Liver (tissue), 9 donors: ENCODE data around the gene PLA2G6. TPM values are rescaled to one million over a fixed set of nuclear protein-coding genes. Genes with fewer than 3 reads are reported as not detected.

Source experiments
- DNase-seq: peaks from one replicate; pipeline ENCODE4 v3.0.0-alpha.2; 2017; ENCODE audit warnings: low spot score
- H3K27ac ChIP-seq, 2 donors: one replicate each; pipeline ENCODE4 v1.7.0; 2013; ENCODE audit warnings: inconsistent platforms in 2 of 2, low read length in 2 of 2, control low read depth in 1 of 2, low read depth in 1 of 2, mild to moderate bottlenecking in 1 of 2
- H3K27me3 ChIP-seq, 4 donors: one replicate each; pipeline versions ENCODE4 v1.6.1 to v1.7.0; 2013; ENCODE audit warnings: low read length in 3 of 4, inconsistent platforms in 1 of 4, mild to moderate bottlenecking in 1 of 4, moderate library complexity in 1 of 4; ENCODE audit not compliant: control insufficient read depth in 4 of 4, insufficient read depth in 4 of 4
- H3K36me3 ChIP-seq, 4 donors: one replicate each; pipeline versions ENCODE4 v1.6.1 to v1.7.0; 2013; ENCODE audit warnings: low read length in 3 of 4, mild to moderate bottlenecking in 3 of 4, low read depth in 1 of 4, moderate library complexity in 1 of 4; ENCODE audit not compliant: control insufficient read depth in 4 of 4, insufficient read depth in 3 of 4
- H3K4me1 ChIP-seq, 4 donors: one replicate each; pipeline versions ENCODE4 v1.6.1 to v1.7.0; 2013; ENCODE audit warnings: low read length in 3 of 4, mild to moderate bottlenecking in 3 of 4, moderate library complexity in 1 of 4; ENCODE audit not compliant: control insufficient read depth in 4 of 4, insufficient read depth in 4 of 4
- H3K4me3 ChIP-seq, 3 donors: one replicate each; pipeline versions ENCODE4 v1.6.1 to v1.7.0; 2013; ENCODE audit warnings: low read length in 3 of 3, control low read depth in 1 of 3, low read depth in 1 of 3, mild to moderate bottlenecking in 1 of 3
- H3K9ac ChIP-seq, 2 donors: one replicate each; pipeline ENCODE4 v1.7.0; 2013; ENCODE audit warnings: low read length in 2 of 2, mild to moderate bottlenecking in 2 of 2, moderate library complexity in 2 of 2, control low read depth in 1 of 2, low read depth in 1 of 2
- H3K9me3 ChIP-seq, 4 donors: one replicate each; pipeline versions ENCODE4 v1.6.1 to v1.7.0; 2013; ENCODE audit warnings: low read length in 3 of 4; ENCODE audit not compliant: control insufficient read depth in 4 of 4
- EGR1 ChIP-seq, 2 donors: IDR thresholded peaks; 2 replicates each; pipeline ENCODE4 v1.6.1; 2016 to 2018; ENCODE audit warnings: antibody characterized with exemption in 2 of 2, low read depth in 2 of 2
- FOXA1 ChIP-seq: IDR thresholded peaks from 2 replicates; pipeline ENCODE4 v1.6.1; 2016; ENCODE audit warnings: antibody characterized with exemption
- FOXA2 ChIP-seq: IDR thresholded peaks from 2 replicates; pipeline ENCODE4 v1.6.1; 2016; ENCODE audit warnings: antibody characterized with exemption
- GABPA ChIP-seq, 2 donors: IDR thresholded peaks in 1 of 2; conservative IDR thresholded peaks in 1 of 2; 2 replicates each; pipeline ENCODE4 v1.6.1; 2016; ENCODE audit warnings: antibody characterized with exemption in 2 of 2, mild to moderate bottlenecking in 1 of 2, moderate library complexity in 1 of 2
- HNF4A ChIP-seq, 2 donors: conservative IDR thresholded peaks; 2 replicates each; pipeline ENCODE4 v1.6.1; 2016; ENCODE audit warnings: antibody characterized with exemption in 2 of 2, mild to moderate bottlenecking in 2 of 2
- HNF4G ChIP-seq: IDR thresholded peaks from 2 replicates; pipeline ENCODE4 v1.6.1; 2016; ENCODE audit warnings: antibody characterized with exemption
- JUND ChIP-seq, 2 donors: IDR thresholded peaks; 2 replicates each; pipeline ENCODE4 v1.6.1; 2016; ENCODE audit warnings: antibody characterized with exemption in 2 of 2
- MAX ChIP-seq: IDR thresholded peaks from 2 replicates; pipeline ENCODE4 v1.6.1; 2016; ENCODE audit warnings: antibody characterized with exemption
- NR2F2 ChIP-seq: IDR thresholded peaks from 2 replicates; pipeline ENCODE4 v1.6.1; 2016; ENCODE audit warnings: antibody characterized with exemption
- RAD21 ChIP-seq, 2 donors: IDR thresholded peaks; 2 replicates each; pipeline ENCODE4 v1.6.1; 2016; ENCODE audit warnings: antibody characterized with exemption in 2 of 2, mild to moderate bottlenecking in 2 of 2
- REST ChIP-seq: IDR thresholded peaks from 2 replicates; pipeline ENCODE4 v1.6.1; 2016; ENCODE audit warnings: antibody characterized with exemption, mild to moderate bottlenecking
- RXRA ChIP-seq, 2 donors: IDR thresholded peaks; 2 replicates each; pipeline ENCODE4 v1.6.1; 2017 to 2018; ENCODE audit warnings: antibody characterized with exemption in 2 of 2, mild to moderate bottlenecking in 1 of 2
- SP1 ChIP-seq: IDR thresholded peaks from 2 replicates; pipeline ENCODE4 v1.6.1; 2018; ENCODE audit warnings: antibody characterized with exemption, mild to moderate bottlenecking
- TAF1 ChIP-seq: conservative IDR thresholded peaks from 2 replicates; pipeline ENCODE4 v1.6.1; 2016; ENCODE audit warnings: antibody characterized with exemption, mild to moderate bottlenecking
- YY1 ChIP-seq: IDR thresholded peaks from 2 replicates; pipeline ENCODE4 v1.6.1; 2016; ENCODE audit warnings: antibody characterized with exemption, mild to moderate bottlenecking
- ZBTB33 ChIP-seq: IDR thresholded peaks from 2 replicates; pipeline ENCODE4 v1.6.1; 2016; ENCODE audit warnings: antibody characterized with exemption
- WGBS: extraction: QIAGEN DNeasy Blood & Tissue Kit; methylation state at CpG from one replicate; pipeline ENCODE4 v1.1.7; 2013; 5-methylcytosine and 5-hydroxymethylcytosine counted together
- polyA plus RNA-seq, 2 donors: library from polyadenylated mRNA; stranded (reverse) in 1 of 2; unstranded in 1 of 2; fragments of 200-250 nt in 1 of 2; fragments of >200 nt in 1 of 2; fragmentation: Nextera tagmentation in 1 of 2; extraction: Ambion mirVana in 1 of 2; gene quantifications; one replicate each; pipeline versions ENCODE4 v1.2.1 to v1.2.3, GENCODE V29; 2013 to 2015
- total RNA-seq, 2 donors: library from RNA; depleted of rRNA; stranded (reverse); fragments of >200 nt; gene quantifications; one replicate each; pipeline ENCODE4 v1.2.3, GENCODE V29; 2014
- TF ChIP-seq, protein P1 (sequence below): IDR thresholded peaks from 2 replicates; pipeline ENCODE4 v1.6.1; 2016; ENCODE audit warnings: antibody characterized with exemption
- TF ChIP-seq, protein P2 (sequence below): fragments of 150-350 bp; IDR thresholded peaks from 2 replicates; pipeline ENCODE4 v1.5.1; 2017; ENCODE audit warnings: improper control_type of control experiment, low read depth, low read length; ENCODE audit not compliant: missing input control
- donor health status: healthy.
- donor health status: healthy.
- donor health status: healthy.
- donor health status: healthy.
- donor health status: healthy.

Gene PLA2G6
- total and polyA plus RNA-seq, 4 donors: 5.7 to 9.0 (median 7.2) TPM

DNA sequence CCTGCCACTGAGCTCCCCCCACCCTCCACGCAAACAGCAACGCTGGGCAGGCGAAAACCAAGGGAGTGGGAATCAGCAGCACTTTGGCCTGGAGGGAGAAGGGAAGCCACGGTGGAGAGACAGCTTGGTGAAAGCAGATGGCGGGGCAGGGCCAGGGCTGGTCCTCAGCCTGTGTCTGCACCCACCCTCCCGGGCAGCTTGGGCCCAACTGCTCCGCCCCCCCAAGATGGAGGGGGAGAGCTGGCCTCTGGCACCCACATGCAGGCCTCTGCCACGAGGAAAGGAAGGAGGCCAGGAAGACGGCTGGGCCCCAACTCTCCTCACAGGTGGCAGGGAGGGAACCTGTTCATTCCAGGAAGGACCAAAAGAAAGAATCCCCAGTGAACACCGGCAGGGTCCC, 38.0 kb upstream of the PLA2G6 start:
- DNase-seq: no peak
- Histone ChIP-seq H3K9ac (no peak overlapping the region), H3K27ac (peak overlapping the region; percentile 56 to 63), H3K4me1 (peaks cover 0 to 13% (median 7%) of the 10 kb centered on the region in 4 donors), H3K27me3 (no peaks in the 10 kb centered on the region), H3K4me3 (no peak overlapping the region), H3K36me3 (peaks cover 0 to 4% (median 0%) of the 10 kb centered on the region in 4 donors), H3K9me3 (no peaks in the 10 kb centered on the region)
- TF ChIP-seq RAD21 (IDR thresholded peaks at IDR 0.05): no peak
- TF ChIP-seq ZBTB33: no peak
- TF ChIP-seq RXRA (IDR thresholded peaks at IDR 0.05): no peak
- TF ChIP-seq YY1: no peak
- TF ChIP-seq, protein P1, sequence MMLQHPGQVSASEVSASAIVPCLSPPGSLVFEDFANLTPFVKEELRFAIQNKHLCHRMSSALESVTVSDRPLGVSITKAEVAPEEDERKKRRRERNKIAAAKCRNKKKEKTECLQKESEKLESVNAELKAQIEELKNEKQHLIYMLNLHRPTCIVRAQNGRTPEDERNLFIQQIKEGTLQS: no peak
- TF ChIP-seq FOXA2: no peak
- no peak for TF ChIP-seq REST
- TF ChIP-seq NR2F2: no peak
- no peak for TF ChIP-seq HNF4G
- TF ChIP-seq HNF4A (conservative IDR thresholded peaks at IDR 0.05): no peak
- no peak for TF ChIP-seq JUND (IDR thresholded peaks at IDR 0.05)
- TF ChIP-seq, protein P2, sequence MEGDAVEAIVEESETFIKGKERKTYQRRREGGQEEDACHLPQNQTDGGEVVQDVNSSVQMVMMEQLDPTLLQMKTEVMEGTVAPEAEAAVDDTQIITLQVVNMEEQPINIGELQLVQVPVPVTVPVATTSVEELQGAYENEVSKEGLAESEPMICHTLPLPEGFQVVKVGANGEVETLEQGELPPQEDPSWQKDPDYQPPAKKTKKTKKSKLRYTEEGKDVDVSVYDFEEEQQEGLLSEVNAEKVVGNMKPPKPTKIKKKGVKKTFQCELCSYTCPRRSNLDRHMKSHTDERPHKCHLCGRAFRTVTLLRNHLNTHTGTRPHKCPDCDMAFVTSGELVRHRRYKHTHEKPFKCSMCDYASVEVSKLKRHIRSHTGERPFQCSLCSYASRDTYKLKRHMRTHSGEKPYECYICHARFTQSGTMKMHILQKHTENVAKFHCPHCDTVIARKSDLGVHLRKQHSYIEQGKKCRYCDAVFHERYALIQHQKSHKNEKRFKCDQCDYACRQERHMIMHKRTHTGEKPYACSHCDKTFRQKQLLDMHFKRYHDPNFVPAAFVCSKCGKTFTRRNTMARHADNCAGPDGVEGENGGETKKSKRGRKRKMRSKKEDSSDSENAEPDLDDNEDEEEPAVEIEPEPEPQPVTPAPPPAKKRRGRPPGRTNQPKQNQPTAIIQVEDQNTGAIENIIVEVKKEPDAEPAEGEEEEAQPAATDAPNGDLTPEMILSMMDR: no peak
- TF ChIP-seq EGR1 (IDR thresholded peaks at IDR 0.05; ENCODE audit: low read depth in 2 of 2): no peak
- no peak for TF ChIP-seq SP1
- no peak for TF ChIP-seq FOXA1
- no peak for TF ChIP-seq MAX
- no peak for TF ChIP-seq TAF1
- no peak for TF ChIP-seq GABPA (IDR thresholded peaks at IDR 0.05 in 1 of 2, conservative IDR thresholded peaks at IDR 0.05 in 1 of 2)
- WGBS: 87% methylated on average over 10 of the region's 10 CpGs
